HG03520 (cell line): ENCODE data around the gene HELZ.

ENCODE experiments used
- ATAC-seq: cut with Tn5 transposase; IDR thresholded peaks from one replicate; pipeline ENCODE4 v1.9.1; 2021; ENCODE audit warnings: mild to moderate bottlenecking, moderate library complexity; ENCODE audit not compliant: unreplicated experiment

HELZ gene

DNA sequence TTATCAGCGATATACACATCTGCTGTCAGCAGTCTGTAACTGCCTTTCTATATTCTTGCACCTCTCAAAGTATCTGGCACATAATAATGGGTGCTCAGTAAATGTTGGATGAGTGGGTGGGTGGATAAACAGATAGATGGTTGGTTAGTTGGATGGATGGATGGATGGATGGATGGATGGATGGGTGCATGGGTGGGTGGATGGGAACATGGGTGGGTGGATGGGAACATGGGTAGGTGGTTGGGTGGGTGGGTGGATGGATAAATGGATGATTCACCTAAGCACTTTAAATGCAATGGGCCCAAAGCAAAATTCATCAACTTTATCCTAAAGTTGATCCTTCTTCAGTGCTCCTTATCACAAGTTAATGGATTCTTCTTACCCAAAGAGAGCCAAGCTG is 48.6 kb downstream of the HELZ start:
- no peak for ATAC-seq

GRCh38 chr17:67194134-67194533 is 50.9 kb downstream of the HELZ start:
- ATAC-seq, result no peak

DNA sequence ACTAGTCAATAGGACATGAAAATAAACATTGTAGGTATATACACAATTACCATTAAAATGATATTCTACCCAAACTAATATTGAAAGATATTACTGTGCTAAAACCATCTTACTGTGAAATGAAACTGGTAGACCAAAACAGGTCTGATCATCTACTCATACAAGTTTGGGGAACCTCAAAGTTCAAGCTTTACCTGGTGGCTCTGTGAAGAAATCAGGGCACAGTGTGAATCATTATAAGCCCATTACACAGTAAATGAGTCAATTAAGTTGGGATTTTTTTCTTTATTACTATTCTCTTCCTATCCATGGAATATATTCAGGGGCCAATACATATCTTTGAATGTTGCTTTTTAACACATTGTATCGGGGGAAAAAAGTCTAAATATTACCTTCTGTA is 57.1 kb downstream of the HELZ start:
- no peak for ATAC-seq

DNA sequence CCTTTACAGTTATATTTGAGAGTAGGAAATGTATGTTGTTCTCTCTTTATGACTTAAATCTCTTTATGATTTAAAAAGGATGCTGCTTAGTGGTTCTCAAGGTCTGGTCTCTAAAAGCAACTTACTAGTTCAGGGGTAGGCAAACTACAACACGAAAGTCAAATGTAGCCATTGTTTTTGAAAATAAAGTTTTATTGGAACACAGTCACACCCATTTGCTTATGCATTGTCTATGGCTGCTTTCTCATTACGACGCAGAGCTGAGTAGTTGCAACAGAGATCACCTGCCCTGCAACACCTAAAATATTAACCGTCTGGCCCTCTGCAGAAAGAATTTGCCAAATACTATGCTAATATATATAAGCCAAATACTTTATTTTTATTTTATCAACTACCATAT is 58.2 kb downstream of the HELZ start:
- no peak for ATAC-seq

DNA sequence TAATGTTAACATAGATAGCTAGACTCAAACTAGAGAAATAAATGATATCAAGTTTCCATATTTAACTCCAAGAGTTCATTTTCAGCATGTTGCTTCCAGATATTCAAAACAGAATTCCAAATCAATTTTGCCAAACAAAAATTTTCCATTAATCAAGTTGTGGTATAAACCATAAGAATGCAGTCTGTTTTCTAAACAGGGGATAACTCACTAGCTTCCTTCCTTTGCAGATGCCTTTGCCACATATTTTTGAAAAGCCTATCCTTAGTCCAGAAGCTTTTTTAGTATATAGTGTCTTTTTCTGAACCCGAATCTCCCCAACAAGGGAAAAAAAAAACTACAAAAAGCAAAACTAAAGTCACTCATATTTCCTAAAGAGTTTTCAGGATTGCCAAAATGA is 61.5 kb downstream of the HELZ start:
- ATAC-seq, result no peak

DNA sequence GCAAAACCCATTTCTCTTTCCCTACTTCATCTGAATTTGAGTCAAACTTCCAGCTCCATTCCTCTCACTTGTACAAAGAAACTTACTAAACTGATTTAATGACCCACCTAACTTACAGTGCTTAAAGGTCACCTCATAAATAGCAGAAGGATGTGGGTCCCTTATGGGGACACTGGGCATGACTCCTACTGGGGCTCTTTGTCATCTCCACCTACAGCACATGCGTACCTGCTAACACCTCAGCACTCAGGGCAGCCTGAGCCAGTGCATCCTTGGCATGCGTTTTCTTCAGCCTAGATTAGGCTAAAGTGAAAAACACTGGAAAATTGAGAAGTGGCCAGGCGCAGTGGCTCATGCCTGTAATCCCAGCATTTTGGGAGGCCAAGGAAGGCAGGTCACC is 63.2 kb downstream of the HELZ start:
- no peak for ATAC-seq

DNA sequence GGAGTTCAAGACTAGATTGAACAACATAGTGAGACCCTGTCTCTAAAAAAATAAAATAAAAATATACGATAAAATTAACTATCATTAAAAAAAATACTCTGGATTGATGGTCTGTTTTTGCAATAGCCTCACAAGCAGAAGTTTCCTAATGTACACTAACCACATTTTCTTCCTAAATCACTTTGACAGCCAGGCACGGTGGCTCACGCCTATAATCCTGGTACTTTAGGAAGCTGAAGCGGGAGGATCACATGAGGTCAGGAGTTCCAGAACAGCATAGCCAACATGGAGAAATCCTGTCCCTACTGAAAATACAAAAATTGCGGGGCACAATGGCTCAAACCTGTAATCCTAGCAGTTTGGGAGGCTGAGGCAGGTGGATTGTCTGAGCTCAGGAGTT is 64.7 kb downstream of the HELZ start:
- no peak for ATAC-seq

DNA sequence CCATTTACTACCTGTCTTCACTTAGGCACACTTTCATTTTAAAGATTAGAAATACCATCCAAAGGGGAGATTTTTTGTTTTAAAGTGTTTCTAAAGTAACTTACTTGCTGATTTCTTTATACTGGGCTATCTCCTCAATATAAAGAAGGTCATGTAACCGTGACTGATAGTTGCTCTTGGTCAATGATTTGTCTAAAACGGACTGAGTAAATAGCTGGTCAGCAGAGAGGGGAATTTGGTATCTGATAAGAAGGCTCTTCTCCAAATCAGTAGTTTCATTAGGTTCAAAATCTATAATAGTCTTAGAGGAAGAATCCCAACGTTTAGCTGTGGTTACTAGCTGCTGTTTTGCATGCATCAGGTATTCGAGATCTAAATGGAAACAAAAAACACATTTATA is 66.4 kb downstream of the HELZ start:
- no peak for ATAC-seq

- no peak for ATAC-seq
These were observed 67.3 kb downstream of the HELZ start for GRCh38 chr17:67177732-67178131.

GRCh38 chr17:67174190-67174589 is 70.8 kb downstream of the HELZ start:
- ATAC-seq, result no peak

- ATAC-seq, result peak; percentile 91
These were observed 73.4 kb downstream of the HELZ start for GRCh38 chr17:67171560-67171959.

DNA sequence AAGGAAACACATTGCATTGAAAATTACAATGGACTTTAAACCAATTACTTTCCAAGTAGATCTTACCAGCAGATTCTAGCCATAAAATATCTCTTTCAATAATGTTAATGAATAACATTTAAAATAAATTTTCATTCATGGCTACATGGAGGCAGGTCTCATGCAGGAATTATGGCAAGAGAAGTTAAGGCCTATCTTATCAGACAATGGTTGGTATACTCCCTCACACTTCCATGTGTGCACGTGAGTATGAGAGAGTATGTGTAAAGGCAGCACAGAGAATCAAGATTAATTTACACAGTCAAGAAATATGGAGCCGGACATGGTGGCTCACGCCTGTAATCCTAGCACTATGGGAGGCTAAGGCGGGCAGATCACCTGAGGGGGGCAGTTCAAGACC is 76.5 kb downstream of the HELZ start:
- ATAC-seq, result no peak

DNA sequence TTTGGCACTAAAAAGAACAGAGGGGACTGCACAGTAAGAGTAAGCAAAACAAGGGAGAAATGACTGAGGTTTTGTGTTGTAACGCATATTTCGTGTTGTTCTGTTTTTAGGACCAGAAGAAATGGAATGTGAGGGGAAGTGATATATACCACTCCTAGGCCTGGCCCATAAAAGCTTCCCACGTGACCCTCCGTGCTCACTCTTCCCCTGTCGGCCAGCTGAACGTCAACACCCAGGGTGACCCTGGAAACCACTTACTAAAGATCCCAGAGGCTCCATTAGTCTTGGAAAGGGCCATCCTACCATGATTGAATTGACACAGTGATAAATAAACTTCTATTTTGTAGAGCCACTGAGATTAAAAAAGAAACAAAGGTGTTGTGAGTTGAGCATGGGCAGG is 79.8 kb downstream of the HELZ start:
- ATAC-seq, result no peak

- no peak for ATAC-seq
These were observed 80.7 kb downstream of the HELZ start for GRCh38 chr17:67164302-67164701.

- ATAC-seq, result no peak
These were observed 82.2 kb downstream of the HELZ start for GRCh38 chr17:67162771-67163170.

- no peak for ATAC-seq
These were observed 83.4 kb downstream of the HELZ start for GRCh38 chr17:67161573-67161972.

DNA sequence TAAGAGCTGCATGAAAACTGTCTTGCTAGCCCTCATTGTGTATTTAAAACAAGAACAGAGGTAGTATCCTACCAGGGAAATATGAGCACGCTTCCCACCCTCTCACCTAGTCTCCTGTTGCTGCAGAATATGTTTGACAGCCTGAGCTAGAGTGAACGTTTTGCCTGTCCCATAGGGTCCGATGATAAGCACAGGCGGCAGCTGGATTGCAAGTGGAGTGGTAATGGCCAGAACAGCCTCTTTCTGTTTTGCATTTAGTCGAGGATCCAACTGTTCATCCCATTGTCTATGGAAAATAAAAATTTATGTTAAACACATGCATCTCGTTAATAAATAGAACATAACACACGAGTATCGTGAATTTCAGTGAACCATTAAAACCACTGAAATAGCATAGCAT is 84.2 kb downstream of the HELZ start:
- no peak for ATAC-seq

- no peak for ATAC-seq
These were observed 87.0 kb downstream of the HELZ start for GRCh38 chr17:67157732-67158639.

DNA sequence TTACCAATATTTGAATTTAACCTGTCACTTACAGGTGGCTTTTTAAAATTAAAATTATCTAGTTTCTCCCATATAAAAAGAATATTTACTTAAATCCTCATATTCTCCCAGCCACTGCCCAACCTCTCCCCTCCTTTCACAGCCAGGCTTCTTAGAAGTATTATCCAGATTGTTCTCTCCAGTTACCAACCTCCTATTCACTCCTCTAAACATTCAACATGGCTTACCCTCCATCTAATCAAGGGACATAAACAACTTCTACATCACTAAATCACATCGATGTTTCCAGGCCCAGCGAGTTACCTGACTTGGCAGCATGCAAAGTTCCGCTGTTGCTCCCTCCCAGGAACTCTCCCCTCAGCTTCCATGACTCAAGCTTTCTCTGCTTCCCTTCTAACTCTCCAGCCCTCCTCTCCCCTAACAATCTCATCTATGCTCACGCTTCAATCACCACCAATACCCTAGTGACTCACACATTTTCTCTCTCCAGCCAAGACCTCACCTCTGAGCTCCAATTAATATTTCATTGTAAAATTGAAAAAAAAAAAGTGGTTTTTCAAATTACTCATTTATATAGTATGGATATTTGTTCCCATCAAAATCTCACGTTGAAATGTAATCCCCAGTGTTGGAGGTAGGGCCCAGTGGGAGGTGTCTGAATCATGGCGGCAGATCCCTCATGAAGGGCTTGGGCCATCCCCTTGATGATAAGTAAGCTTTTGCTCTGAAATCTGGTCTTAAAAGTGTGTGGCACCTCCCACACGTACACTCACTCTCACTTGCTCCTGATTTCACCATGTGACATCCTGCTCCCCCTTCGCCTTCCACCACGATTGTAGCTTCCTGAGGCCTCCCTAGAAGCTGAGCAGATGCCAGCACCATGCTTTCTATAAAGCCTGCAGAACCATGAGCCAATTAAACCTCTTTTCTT is 88.5 kb downstream of the HELZ start:
- no peak for ATAC-seq

GRCh38 chr17:67152824-67153223 is 92.2 kb downstream of the HELZ start:
- ATAC-seq, result no peak

DNA sequence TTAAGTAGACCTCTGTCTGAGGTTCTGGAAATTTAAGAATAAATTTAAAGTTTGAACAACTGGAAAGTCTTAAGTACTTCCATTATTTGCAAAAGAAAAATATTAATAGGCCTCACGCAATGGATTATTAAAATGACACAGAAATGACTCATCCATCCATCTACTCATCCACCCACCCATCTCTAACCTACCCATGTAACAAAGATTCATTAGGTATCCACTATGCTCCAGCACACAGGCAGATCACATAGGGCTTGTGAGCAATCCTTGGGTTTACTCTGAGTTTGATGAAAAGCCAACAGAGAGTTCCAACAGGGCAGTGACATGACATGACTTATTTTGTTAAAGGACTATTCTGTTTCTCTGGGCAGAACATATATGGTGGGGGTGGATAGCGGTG is 93.3 kb downstream of the HELZ start:
- ATAC-seq, result no peak

GRCh38 chr17:67150826-67151225 is 94.2 kb downstream of the HELZ start:
- no peak for ATAC-seq
